ENCODE measurements around the gene COL18A1.

The COL18A1 gene

DNA sequence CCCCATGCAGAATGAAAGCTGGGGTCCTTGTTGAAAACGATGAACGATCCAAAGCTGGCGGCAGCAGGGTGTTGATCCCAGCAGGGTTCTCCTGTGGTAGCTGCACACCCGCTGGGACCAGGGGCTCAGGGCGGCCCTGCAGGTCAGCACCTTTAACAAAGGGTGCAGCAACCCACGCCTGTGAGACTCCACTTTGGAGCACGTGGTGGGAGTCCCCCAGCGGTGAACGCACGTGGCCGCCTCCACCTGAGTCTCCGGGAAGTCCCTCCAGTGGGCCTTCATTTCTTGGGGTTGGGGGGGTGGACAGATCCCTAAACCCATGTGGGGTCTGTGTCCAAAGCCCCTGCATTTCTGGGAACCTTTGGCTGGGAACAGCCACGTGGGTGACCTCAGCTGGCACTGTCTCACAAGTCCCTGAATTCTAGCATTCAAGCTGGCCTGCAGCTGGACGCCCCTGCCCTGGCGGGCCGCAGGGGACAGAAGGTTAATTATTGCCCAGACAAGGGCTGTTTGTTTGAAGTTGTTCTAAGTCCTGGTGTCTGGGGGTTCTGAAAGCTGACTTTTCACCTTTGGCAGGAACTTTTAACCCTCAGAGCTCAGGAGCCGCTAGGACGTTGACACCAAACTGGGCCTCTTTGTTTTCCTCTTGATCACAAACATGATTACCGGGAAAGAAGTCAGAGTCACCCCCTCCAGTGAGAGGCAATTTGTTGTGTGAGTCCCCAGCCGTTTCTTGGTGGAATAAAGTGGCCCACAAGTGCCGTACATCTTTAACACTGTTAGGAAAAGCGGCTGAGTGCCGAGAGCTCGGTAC is 64.5 kb downstream of the COL18A1 start:
- DNase-seq: no peak

DNA sequence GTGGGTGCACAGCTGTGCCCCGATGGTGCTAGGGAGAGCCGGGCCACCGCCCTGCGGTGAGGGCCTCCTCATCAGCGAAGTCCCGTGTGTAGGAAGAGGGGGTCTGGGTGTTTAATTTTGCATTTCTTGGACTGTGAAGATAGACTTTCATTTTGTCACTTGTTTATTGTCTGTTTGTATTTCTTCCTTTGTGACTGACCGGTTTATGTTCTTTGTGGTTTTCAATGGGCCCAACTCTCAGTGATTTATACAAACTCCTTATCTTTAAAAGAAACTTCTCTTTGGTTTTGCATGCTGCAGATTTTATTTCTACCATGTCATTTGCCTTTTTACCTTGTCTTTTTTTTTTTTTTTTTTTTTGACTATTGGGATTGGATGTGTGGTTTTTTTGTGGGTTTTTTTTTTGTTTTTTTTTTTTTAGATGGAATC is 65.1 kb downstream of the COL18A1 start:
- no peak for DNase-seq

GRCh38 chr21:45470773-45471524 is 66.0 kb downstream of the COL18A1 start:
- DNase-seq: peak; percentile 86

- no peak for DNase-seq
Measured at GRCh38 chr21:45471525-45472221, 66.7 kb downstream of the COL18A1 start.

DNA sequence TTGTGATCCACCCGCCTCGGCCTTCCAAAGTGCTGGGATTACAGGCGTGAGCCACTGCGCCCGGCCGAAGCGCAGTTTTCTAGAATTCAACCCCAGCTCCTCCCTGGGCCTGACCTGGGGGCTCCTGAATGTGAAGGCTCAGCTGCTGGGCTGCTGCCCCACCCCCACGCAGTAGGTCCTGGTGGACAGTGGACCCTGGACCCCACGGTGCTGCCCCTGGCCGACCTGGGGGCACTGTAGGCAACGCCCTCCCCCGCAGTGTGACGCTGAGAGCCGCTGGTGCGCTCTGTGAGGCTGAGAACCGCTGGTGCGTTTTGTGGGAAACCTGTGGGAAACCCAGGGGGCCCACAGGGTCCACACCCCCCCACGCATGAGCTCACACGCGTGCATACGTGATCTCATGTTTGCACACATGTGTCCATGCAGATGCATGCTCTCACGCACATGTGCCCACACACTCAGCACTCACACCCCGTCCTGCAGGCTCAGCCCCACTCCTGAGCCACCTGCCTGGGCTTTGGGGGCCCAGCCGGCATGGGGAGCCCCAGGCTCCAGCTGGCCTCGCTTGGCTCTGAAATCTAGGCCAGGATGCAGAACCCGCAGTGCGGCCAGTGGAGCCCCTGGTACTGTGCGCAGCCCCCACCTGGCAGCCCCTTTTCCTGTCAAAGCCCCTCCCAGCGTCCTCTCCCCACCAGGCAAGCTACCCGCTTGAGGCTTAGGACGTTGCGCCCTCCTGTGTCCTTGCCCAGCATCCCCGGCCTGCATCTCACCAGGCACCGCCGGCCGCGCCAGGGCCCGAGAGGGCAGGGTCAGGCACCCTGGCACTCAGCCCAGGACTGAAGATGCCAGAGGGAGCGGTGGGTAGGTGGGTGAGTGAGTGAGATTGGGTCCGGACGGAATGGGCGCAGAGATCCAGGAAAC is 67.7 kb downstream of the COL18A1 start:
- no peak for DNase-seq

- no peak for DNase-seq
Measured at GRCh38 chr21:45473496-45474322, 68.7 kb downstream of the COL18A1 start.

DNA sequence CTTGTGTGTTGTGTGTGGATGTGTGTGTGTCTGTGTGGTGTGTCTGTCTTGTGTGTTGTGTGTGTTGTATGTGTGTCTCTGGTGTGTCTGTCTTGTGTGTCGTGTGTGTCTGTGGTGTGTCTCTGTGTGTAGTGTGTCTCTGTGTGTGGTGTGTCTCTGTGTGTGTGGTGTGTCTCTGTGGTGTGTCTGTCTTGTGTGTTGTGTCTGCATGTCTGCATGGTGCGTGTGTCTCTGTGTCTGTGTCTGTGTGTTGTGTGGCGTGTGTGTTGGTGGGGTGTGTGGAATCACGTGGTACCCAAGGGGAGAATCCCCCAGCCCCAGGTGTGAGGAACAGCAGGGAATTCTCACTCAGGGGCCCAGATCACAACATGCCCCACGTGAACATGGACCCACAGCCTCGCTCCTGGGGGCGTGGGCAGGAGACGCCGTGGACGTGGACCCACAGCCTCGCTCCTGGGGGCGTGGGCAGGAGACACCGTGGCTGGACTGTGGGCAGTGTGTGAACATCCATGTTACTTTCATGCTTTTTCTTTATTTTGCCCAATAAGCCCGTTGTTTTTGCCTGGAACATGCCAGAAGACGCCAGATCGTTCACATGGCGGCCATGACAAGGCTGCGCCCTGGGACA is 69.5 kb downstream of the COL18A1 start:
- DNase-seq: no peak

GRCh38 chr21:45475004-45475685 is 70.2 kb downstream of the COL18A1 start:
- DNase-seq: no peak

GRCh38 chr21:45475797-45476570 is 71.0 kb downstream of the COL18A1 start:
- DNase-seq: no peak

DNA sequence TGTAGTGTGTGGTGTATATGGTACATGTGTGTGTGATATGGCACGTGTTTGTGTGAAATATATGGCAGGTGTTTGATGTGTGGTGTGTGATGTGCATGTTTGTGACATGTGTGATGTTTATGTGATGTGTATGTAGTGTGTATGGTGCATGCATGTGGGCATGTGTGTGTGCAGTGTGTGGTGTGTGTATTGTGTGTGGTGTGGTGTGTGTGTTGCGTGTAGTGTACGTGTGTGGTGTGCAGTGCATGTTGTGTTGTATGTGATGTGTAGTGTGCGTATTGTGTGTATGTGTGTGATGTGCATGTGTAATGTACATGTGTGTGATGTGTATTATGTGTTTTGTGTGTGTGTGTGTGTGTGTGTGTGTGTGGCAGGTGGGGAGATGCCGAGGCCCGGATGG is 71.6 kb downstream of the COL18A1 start:
- DNase-seq: no peak

- no peak for DNase-seq
Measured at GRCh38 chr21:45477176-45478114, 72.5 kb downstream of the COL18A1 start.

GRCh38 chr21:45478115-45478801 is 73.3 kb downstream of the COL18A1 start:
- DNase-seq: peak; percentile 61

DNA sequence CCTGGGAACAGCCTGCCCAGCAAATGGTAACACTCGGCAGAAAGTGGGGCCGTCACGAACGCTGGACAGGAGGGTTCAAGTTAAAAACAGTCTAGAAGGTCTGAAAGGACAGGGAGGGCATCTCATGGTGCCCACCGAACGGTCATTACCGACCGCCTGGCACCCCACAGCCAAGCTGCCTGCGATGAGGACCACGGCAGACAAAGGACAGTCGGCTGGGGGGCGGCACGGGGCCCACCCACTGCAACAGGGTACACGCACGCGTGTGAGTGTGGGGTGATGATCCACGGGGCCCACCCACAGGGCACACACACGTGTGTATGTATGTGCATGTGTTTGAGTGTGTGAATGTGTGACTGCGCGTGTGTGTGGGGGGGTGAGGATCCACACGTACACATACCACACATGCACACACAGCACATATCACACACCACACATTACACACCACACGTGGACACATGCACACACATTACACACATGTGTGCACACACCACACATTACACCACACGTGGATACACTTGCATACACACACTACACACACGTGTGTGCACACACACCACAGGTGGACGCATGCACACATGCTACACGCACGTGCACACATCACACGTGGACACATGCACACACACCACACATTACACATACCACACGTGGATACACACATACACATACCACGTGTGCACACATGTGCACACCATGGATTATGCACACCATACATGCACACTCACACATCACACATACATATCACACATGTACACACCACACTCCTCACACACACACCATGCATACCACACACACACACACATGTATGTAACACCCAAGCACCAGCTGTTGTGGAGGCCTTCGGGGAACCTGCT is 74.1 kb downstream of the COL18A1 start:
- no peak for DNase-seq

DNA sequence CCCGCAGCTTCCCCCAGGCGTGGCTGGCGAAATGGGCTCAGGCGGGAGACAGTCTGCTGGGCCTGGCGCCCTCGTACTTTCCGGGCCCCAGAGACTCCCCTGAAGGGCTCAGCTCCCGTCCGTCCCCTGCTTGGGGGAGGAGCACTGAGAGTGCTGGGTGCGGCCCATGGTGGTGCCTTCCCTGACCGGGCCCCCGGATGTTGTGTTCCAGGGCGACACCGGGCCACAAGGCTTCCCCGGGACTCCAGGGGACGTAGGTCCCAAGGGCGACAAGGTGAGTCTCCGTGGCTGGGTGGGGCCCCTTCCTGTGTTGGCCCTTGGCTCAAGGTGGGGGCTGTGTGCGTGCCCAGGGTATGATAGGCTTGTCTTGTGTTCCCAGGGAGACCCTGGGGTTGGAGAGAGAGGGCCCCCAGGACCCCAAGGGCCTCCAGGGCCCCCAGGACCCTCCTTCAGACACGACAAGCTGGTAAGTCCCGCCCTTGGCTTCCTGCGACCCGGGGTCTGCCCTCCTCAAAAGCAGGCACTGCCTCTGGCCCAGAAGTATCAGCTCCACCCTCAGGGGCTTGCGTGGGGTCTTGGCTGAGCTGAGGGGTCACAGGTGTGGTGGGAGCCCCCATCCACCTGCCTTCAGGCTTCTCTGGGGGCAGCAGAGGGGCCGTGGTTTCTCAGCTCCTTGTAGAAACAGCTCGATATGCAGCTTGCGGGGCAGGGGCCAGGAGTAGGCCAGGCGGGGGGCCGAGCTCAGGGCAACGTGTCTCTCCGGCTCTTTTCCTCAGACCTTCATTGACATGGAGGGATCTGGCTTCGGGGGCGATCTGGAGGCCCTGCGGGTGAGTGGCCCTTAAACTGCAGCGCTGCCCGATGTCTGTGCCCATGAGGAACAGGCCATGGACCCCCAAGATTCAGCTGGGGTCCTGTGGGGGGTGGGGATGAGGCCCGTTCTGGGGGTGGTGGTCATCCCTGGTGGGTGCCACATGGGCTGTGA is 75.0 kb downstream of the COL18A1 start:
- DNase-seq: no peak
